ENCODE measurements around the gene PTPRT. TPM values are rescaled to one million over a fixed set of nuclear protein-coding genes. Genes with fewer than 3 reads are reported as not detected.

Gene PTPRT
- total and polyA plus RNA-seq, 2 of the 13 experiments (the other 11 are each of a cell fraction or from before 2014, with no cell fraction given), result under 0.01 to 0.09 TPM

- no peak for DNase-seq (ENCODE audit: low spot score)
Measured at GRCh38 chr20:43238833-43239232, 49.1 kb upstream of the PTPRT start.

More at GRCh38 chr20:43238833-43239232, 49.1 kb upstream of the PTPRT start:
- Histone ChIP-seq H4K20me1 (ENCODE audit: insufficient read depth, low read length) (no peaks in the 10 kb centered on the region), H3K4me1 (ENCODE audit: insufficient read depth, low read length) (no peaks in the 10 kb centered on the region), H3K9ac (ENCODE audit: insufficient read depth, low read depth, low read length) (no peak overlapping the region), H2AFZ (ENCODE audit: low read length) (no peak overlapping the region), H3K27ac (ENCODE audit: extremely low read length, insufficient read depth, low read length) (no peak overlapping the region), H3K36me3 (replicated peaks in 1 of 2; ENCODE audit: control insufficient read depth in 1 of 2, insufficient read depth in 2 of 2, low read length in 2 of 2) (no peaks in the 10 kb centered on the region), H3K4me2 (ENCODE audit: low read depth, low read length) (no peak overlapping the region), H3K79me2 (ENCODE audit: insufficient read depth, low read length) (no peaks in the 10 kb centered on the region), H3K27me3 (ENCODE audit: control insufficient read depth in 1 of 2, insufficient read depth in 2 of 2, low read length in 2 of 2) (0 out of 5 replicates have a peak, but pooled peaks cover 0 to 4% of the 10 kb centered on the region in 2 experiments), H3K9me3 (ENCODE audit: low read length) (no peaks in the 10 kb centered on the region), H3K4me3 (replicated peaks in 1 of 3; ENCODE audit: insufficient read depth in 1 of 3, low read depth in 2 of 3, low read length in 3 of 3) (no peak overlapping the region)
- ATAC-seq, result peak; percentile 43; the same call in 2 of the 3 replicates
- 6% methylated on average over 3 of the region's 3 CpGs for WGBS (ENCODE audit: low lambda C conversion rate)
- no TSS peak for BruUV-seq (replicated peaks)
- intact Hi-C loops (cut with micrococcal nuclease; ENCODE audit: unreplicated experiment), result no loop called here
- CTCF ChIA-PET (ENCODE audit: low intra/inter-chr PET ratio, low total read pairs), result no interaction called here
- in situ Hi-C loops (cut with HindIII; ENCODE audit: extremely low pct_ligation_motif_present, low pct_unique_long_range_greater_than_20kb), result no loop called here
- no peak for FAIRE-seq
- TF ChIP-seq MEIS2 (CRISPR knock-in tag; IDR thresholded peaks at IDR 0.05) (no peak), ZNF143 (CRISPR knock-in tag; IDR thresholded peaks at IDR 0.05) (peak; percentile 87), RFX1 (IDR thresholded peaks at IDR 0.05) (no peak), THAP11 (CRISPR knock-in tag; IDR thresholded peaks at IDR 0.05) (peak; percentile 94), ZNF552 (CRISPR knock-in tag; IDR thresholded peaks at IDR 0.05; ENCODE audit: borderline replicate concordance) (no peak), HCFC1 (IDR thresholded peaks at IDR 0.05; ENCODE audit: low read depth, low read length) (peak; percentile 29; the same call in 1 of the 2 replicates), ZNF17 (CRISPR knock-in tag; IDR thresholded peaks at IDR 0.05) (no peak), ZNF605 (CRISPR knock-in tag; IDR thresholded peaks at IDR 0.05) (no peak), NFYC (CRISPR knock-in tag; IDR thresholded peaks at IDR 0.05) (peak; percentile 69), HNRNPLL (IDR thresholded peaks at IDR 0.05; ENCODE audit: low read depth, low read length, poor library complexity, severe bottlenecking) (no peak), ZNF263 (CRISPR knock-in tag; IDR thresholded peaks at IDR 0.05) (no peak), RNF219 (CRISPR knock-in tag; IDR thresholded peaks at IDR 0.05) (no peak), ZBTB38 (CRISPR knock-in tag; IDR thresholded peaks at IDR 0.05) (no peak), ZSCAN22 (CRISPR knock-in tag; IDR thresholded peaks at IDR 0.05) (no peak), NFYB (CRISPR knock-in tag; IDR thresholded peaks at IDR 0.05) (peak; percentile 64), ZNF607 (CRISPR knock-in tag; IDR thresholded peaks at IDR 0.05; ENCODE audit: borderline replicate concordance) (no peak), USF2 (IDR thresholded peaks at IDR 0.05; ENCODE audit: low read depth, low read length) (peak; percentile 55; the same call in 1 of the 2 replicates), USF2 (CRISPR knock-in tag; IDR thresholded peaks at IDR 0.05; ENCODE audit: borderline replicate concordance) (peak; percentile 45; the same call in 1 of the 2 replicates)
- POLR2A ChIA-PET, result no interaction called here
